GM23338 (cell line): ENCODE data around the gene LNX1. TPM values are rescaled to one million over a fixed set of nuclear protein-coding genes. Genes with fewer than 3 reads are reported as not detected.

Experiments used
- ATAC-seq: fragments of 200-7000 bp; cut with Tn5 transposase; 3 replicates; pipeline ENCODE4 v1.9.1; 2020
- DNase-seq: peaks from one replicate; pipeline ENCODE4 v3.0.0-alpha.2; 2015; ENCODE audit warnings: low spot score
- H2AFZ ChIP-seq: fragments of 200-600 bp; sonication (generic); 2 replicates; pipeline ENCODE4 v1.8.0; 2016; ENCODE audit warnings: antibody characterized with exemption, mild to moderate bottlenecking, moderate library complexity
- H3F3A ChIP-seq: fragments of 200-600 bp; sonication (generic); replicated peaks from 2 replicates; pipeline ENCODE4 v1.8.0; 2017; ENCODE audit warnings: antibody characterized with exemption, mixed run types, low read depth
- H3K27ac ChIP-seq: fragments of 200-600 bp; sonication (generic); 2 replicates; pipeline ENCODE4 v1.6.1; 2016; ENCODE audit warnings: low read depth
- H3K27me3 ChIP-seq: fragments of 200-600 bp; sonication (generic); 2 replicates; pipeline ENCODE4 v1.8.0; 2016; ENCODE audit warnings: mild to moderate bottlenecking, mixed run types, moderate library complexity; ENCODE audit not compliant: insufficient read depth
- H3K36me3 ChIP-seq: fragments of 200-600 bp; sonication (generic); 2 replicates; pipeline ENCODE4 v1.8.0; 2016; ENCODE audit warnings: mild to moderate bottlenecking; ENCODE audit not compliant: insufficient read depth
- H3K4me1 ChIP-seq: fragments of 200-600 bp; sonication (generic); 2 replicates; pipeline ENCODE4 v1.8.0; 2016; ENCODE audit warnings: mild to moderate bottlenecking, moderate library complexity; ENCODE audit not compliant: insufficient read depth
- H3K4me2 ChIP-seq: fragments of 200-600 bp; sonication (generic); 2 replicates; pipeline ENCODE4 v1.7.1; 2017; ENCODE audit warnings: mixed run types
- H3K4me3 ChIP-seq: fragments of 200-600 bp; sonication (generic); 2 replicates; pipeline ENCODE4 v1.6.1; 2016; ENCODE audit warnings: mixed run types
- H3K79me2 ChIP-seq: fragments of 200-600 bp; sonication (generic); replicated peaks from 2 replicates; pipeline ENCODE4 v1.8.0; 2017; ENCODE audit warnings: mild to moderate bottlenecking; ENCODE audit not compliant: insufficient read depth
- H3K9me2 ChIP-seq: fragments of 200-600 bp; sonication (generic); 2 replicates; pipeline ENCODE4 v1.8.0; 2017; ENCODE audit not compliant: insufficient read depth
- H4K20me1 ChIP-seq: fragments of 200-600 bp; sonication (generic); replicated peaks from 2 replicates; pipeline ENCODE4 v1.8.0; 2017; ENCODE audit warnings: mild to moderate bottlenecking; ENCODE audit not compliant: insufficient read depth
- H3K27ac Mint-ChIP-seq: 2 replicates; pipeline ENCODE4 v1.8.0; 2020; ENCODE audit warnings: inconsistent platforms, mild to moderate bottlenecking, moderate library complexity, mixed read lengths
- H3K27me3 Mint-ChIP-seq: 3 replicates; pipeline ENCODE4 v1.8.0; 2022; ENCODE audit warnings: low read depth, mild to moderate bottlenecking, moderate library complexity, mixed read lengths, inconsistent platforms; ENCODE audit not compliant: insufficient read depth, poor library complexity
- H3K36me3 Mint-ChIP-seq: 3 replicates; pipeline ENCODE4 v1.8.0; 2021; ENCODE audit warnings: low read depth, mild to moderate bottlenecking, inconsistent platforms, moderate library complexity, mixed read lengths
- H3K4me1 Mint-ChIP-seq: 3 replicates; pipeline ENCODE4 v1.8.0; 2020; ENCODE audit warnings: mild to moderate bottlenecking, inconsistent platforms, mixed read lengths
- H3K4me3 Mint-ChIP-seq: 3 replicates; pipeline ENCODE4 v1.8.0; 2021; ENCODE audit warnings: moderate library complexity, mild to moderate bottlenecking, inconsistent platforms, mixed read lengths
- H3K9me3 Mint-ChIP-seq: 3 replicates; pipeline ENCODE4 v1.8.0; 2020; ENCODE audit warnings: moderate library complexity, mild to moderate bottlenecking, inconsistent platforms, mixed read lengths
- CREB1 ChIP-seq: fragments of 250-450 bp; sonication (Bioruptor Pico); IDR thresholded peaks from 2 replicates; pipeline ENCODE4 v1.5.0; 2020; ENCODE audit warnings: low read depth, mild to moderate bottlenecking, moderate library complexity
- EZH2 ChIP-seq: fragments of 200-600 bp; sonication (generic); IDR thresholded peaks from one replicate; pipeline ENCODE4 v1.8.0; 2017; ENCODE audit warnings: antibody characterized with exemption, mild to moderate bottlenecking, low read depth; ENCODE audit not compliant: unreplicated experiment
- EZH2phosphoT487 ChIP-seq: fragments of 200-600 bp; sonication (generic); IDR thresholded peaks from one replicate; pipeline ENCODE4 v1.8.1; 2018; ENCODE audit warnings: antibody characterized with exemption; ENCODE audit not compliant: unreplicated experiment
- JUNB ChIP-seq: IDR thresholded peaks from one replicate; pipeline ENCODE4 v1.6.1; 2016; ENCODE audit warnings: antibody characterized with exemption; ENCODE audit not compliant: unreplicated experiment
- NANOG ChIP-seq: IDR thresholded peaks from 2 replicates; pipeline ENCODE4 v1.6.1; 2016; ENCODE audit warnings: antibody characterized with exemption, borderline replicate concordance
- STAT1 ChIP-seq: IDR thresholded peaks from one replicate; pipeline ENCODE4 v1.6.1; 2016; ENCODE audit warnings: antibody characterized with exemption; ENCODE audit not compliant: unreplicated experiment
- polyA plus RNA-seq: library from polyadenylated mRNA; unstranded; fragments of >200 nt; fragmentation: Nextera tagmentation; extraction: Ambion mirVana; gene quantifications from 2 replicates; pipeline ENCODE4 v1.2.1, GENCODE V29; 2016
- total RNA-seq: library from RNA; depleted of rRNA; stranded (reverse); fragments of >200 nt; shearing (Covaris generic); gene quantifications from 2 replicates; pipeline ENCODE4 v1.2.3, GENCODE V29; 2014
- TF ChIP-seq, protein P1 (sequence below): fragments of 250-450 bp; sonication (Bioruptor Pico); IDR thresholded peaks from 2 replicates; pipeline ENCODE4 v1.5.0; 2020; ENCODE audit warnings: mild to moderate bottlenecking, moderate library complexity
- TF ChIP-seq, protein P2 (sequence below): IDR thresholded peaks from 2 replicates; pipeline ENCODE4 v1.6.1; 2016; ENCODE audit warnings: antibody characterized with exemption
- TF ChIP-seq, protein P3 (sequence below): IDR thresholded peaks from one replicate; pipeline ENCODE4 v1.6.1; 2018; ENCODE audit warnings: antibody characterized with exemption; ENCODE audit not compliant: unreplicated experiment
- TF ChIP-seq, protein P4 (sequence below), 2 experiments: fragments of 200-600 bp in 1 of 2; sonication (generic) in 1 of 2; conservative IDR thresholded peaks; 2 replicates each; pipeline versions ENCODE4 v1.5.1 to v1.6.1; 2016 to 2017; ENCODE audit warnings: antibody characterized with exemption in 2 of 2, low read depth in 2 of 2, mild to moderate bottlenecking in 2 of 2, moderate library complexity in 1 of 2

LNX1 gene
- total and polyA plus RNA-seq, 2 experiments from 2014 or later = 5.4 to 6.4 TPM

DNA sequence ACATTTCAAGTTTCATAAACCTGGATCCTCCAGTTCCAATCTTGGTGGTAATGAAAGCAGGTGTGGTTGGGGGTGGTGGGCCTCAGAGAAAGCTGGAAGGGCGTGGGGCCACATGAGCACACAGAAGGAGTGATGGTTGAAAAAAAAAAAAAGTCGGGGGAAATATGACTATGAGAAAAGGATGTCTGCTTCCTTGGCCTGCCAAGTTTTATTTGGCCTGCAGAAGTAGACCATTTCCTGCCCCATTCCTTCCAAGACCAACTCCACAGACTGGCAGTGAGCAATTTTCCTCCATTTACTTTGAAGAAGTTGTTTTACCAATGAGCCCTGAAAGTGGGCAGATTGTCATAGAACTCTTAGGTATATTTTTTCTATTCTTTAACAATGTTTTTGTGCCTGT lies 43.3 kb downstream of the LNX1 start (continued):
- TF ChIP-seq, protein P1, sequence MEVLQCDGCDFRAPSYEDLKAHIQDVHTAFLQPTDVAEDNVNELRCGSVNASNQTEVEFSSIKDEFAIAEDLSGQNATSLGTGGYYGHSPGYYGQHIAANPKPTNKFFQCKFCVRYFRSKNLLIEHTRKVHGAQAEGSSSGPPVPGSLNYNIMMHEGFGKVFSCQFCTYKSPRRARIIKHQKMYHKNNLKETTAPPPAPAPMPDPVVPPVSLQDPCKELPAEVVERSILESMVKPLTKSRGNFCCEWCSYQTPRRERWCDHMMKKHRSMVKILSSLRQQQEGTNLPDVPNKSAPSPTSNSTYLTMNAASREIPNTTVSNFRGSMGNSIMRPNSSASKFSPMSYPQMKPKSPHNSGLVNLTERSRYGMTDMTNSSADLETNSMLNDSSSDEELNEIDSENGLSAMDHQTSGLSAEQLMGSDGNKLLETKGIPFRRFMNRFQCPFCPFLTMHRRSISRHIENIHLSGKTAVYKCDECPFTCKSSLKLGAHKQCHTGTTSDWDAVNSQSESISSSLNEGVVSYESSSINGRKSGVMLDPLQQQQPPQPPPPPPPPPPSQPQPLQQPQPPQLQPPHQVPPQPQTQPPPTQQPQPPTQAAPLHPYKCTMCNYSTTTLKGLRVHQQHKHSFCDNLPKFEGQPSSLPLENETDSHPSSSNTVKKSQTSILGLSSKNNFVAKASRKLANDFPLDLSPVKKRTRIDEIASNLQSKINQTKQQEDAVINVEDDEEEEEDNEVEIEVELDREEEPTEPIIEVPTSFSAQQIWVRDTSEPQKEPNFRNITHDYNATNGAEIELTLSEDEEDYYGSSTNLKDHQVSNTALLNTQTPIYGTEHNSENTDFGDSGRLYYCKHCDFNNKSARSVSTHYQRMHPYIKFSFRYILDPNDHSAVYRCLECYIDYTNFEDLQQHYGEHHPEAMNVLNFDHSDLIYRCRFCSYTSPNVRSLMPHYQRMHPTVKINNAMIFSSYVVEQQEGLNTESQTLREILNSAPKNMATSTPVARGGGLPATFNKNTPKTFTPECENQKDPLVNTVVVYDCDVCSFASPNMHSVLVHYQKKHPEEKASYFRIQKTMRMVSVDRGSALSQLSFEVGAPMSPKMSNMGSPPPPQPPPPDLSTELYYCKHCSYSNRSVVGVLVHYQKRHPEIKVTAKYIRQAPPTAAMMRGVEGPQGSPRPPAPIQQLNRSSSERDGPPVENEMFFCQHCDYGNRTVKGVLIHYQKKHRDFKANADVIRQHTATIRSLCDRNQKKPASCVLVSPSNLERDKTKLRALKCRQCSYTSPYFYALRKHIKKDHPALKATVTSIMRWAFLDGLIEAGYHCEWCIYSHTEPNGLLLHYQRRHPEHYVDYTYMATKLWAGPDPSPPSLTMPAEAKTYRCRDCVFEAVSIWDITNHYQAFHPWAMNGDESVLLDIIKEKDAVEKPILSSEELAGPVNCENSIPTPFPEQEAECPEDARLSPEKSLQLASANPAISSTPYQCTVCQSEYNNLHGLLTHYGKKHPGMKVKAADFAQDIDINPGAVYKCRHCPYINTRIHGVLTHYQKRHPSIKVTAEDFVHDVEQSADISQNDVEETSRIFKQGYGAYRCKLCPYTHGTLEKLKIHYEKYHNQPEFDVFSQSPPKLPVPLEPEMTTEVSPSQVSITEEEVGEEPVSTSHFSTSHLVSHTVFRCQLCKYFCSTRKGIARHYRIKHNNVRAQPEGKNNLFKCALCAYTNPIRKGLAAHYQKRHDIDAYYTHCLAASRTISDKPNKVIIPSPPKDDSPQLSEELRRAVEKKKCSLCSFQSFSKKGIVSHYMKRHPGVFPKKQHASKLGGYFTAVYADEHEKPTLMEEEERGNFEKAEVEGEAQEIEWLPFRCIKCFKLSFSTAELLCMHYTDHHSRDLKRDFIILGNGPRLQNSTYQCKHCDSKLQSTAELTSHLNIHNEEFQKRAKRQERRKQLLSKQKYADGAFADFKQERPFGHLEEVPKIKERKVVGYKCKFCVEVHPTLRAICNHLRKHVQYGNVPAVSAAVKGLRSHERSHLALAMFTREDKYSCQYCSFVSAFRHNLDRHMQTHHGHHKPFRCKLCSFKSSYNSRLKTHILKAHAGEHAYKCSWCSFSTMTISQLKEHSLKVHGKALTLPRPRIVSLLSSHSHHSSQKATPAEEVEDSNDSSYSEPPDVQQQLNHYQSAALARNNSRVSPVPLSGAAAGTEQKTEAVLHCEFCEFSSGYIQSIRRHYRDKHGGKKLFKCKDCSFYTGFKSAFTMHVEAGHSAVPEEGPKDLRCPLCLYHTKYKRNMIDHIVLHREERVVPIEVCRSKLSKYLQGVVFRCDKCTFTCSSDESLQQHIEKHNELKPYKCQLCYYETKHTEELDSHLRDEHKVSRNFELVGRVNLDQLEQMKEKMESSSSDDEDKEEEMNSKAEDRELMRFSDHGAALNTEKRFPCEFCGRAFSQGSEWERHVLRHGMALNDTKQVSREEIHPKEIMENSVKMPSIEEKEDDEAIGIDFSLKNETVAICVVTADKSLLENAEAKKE (CRISPR knock-in tag) = no peak
- TF ChIP-seq NANOG (no peak), CREB1 (CRISPR knock-in tag) (no peak), EZH2phosphoT487 (no peak), JUNB (no peak)
- TF ChIP-seq, protein P2, sequence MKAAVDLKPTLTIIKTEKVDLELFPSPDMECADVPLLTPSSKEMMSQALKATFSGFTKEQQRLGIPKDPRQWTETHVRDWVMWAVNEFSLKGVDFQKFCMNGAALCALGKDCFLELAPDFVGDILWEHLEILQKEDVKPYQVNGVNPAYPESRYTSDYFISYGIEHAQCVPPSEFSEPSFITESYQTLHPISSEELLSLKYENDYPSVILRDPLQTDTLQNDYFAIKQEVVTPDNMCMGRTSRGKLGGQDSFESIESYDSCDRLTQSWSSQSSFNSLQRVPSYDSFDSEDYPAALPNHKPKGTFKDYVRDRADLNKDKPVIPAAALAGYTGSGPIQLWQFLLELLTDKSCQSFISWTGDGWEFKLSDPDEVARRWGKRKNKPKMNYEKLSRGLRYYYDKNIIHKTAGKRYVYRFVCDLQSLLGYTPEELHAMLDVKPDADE = no peak

DNA sequence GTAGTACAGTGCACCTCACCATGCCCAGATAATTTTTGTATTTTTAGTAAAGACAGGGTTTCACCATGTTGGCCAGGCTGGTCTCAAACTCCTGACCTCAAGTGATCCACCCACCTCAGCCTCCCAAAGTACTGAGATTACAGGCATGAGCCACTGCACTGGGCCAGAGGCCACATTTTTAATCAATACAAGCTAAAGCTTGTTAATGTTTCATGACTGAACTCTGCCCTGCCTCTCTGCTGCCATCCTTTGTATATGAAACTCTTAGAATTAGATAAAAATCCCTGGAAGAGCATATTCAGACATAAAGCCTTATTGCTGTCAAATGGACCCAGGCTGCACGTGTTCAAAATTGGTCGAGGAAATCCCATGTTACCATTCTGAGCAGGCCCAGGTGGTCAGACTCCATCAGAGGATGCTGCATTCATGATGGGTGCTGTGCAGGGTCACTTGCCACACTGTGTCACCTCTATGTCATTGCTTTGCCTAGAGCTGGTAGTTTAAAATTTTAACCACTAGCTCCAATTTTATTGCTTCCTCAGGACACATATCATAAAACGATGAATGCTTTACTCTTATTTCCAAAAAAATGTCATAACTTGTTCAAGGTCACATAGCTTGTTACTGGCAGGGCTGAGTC lies 45.2 kb downstream of the LNX1 start:
- Histone ChIP-seq H3K4me1 (peaks cover 13% of the 10 kb centered on the region), H3F3A (no peaks in the 10 kb centered on the region), H3K9me2 (no peaks in the 10 kb centered on the region; the same call in 1 of the 2 replicates), H3K79me2 (no peaks in the 10 kb centered on the region), H3K27me3 (peaks cover 21% of the 10 kb centered on the region), H3K36me3 (no peaks in the 10 kb centered on the region), H3K4me3 (no peak overlapping the region), H4K20me1 (no peaks in the 10 kb centered on the region; the same call in 1 of the 2 replicates), H2AFZ (no peak overlapping the region), H3K27ac (no peak overlapping the region), H3K4me2 (no peak overlapping the region)
- H3K9me3 Mint-ChIP-seq = no peaks in the 10 kb centered on the region
- no peak overlapping the region for H3K27ac Mint-ChIP-seq
- H3K27me3 Mint-ChIP-seq = peaks cover 11% of the 10 kb centered on the region
- DNase-seq (no peak), ATAC-seq (no peak)
- H3K36me3 Mint-ChIP-seq = no peaks in the 10 kb centered on the region
- H3K4me3 Mint-ChIP-seq = no peak overlapping the region
- peaks cover 31% of the 10 kb centered on the region for H3K4me1 Mint-ChIP-seq
- TF ChIP-seq, protein P3, sequence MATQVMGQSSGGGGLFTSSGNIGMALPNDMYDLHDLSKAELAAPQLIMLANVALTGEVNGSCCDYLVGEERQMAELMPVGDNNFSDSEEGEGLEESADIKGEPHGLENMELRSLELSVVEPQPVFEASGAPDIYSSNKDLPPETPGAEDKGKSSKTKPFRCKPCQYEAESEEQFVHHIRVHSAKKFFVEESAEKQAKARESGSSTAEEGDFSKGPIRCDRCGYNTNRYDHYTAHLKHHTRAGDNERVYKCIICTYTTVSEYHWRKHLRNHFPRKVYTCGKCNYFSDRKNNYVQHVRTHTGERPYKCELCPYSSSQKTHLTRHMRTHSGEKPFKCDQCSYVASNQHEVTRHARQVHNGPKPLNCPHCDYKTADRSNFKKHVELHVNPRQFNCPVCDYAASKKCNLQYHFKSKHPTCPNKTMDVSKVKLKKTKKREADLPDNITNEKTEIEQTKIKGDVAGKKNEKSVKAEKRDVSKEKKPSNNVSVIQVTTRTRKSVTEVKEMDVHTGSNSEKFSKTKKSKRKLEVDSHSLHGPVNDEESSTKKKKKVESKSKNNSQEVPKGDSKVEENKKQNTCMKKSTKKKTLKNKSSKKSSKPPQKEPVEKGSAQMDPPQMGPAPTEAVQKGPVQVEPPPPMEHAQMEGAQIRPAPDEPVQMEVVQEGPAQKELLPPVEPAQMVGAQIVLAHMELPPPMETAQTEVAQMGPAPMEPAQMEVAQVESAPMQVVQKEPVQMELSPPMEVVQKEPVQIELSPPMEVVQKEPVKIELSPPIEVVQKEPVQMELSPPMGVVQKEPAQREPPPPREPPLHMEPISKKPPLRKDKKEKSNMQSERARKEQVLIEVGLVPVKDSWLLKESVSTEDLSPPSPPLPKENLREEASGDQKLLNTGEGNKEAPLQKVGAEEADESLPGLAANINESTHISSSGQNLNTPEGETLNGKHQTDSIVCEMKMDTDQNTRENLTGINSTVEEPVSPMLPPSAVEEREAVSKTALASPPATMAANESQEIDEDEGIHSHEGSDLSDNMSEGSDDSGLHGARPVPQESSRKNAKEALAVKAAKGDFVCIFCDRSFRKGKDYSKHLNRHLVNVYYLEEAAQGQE = no peak
- no peak for TF ChIP-seq STAT1
- TF ChIP-seq EZH2 = no peak
- TF ChIP-seq, protein P2 = no peak
- TF ChIP-seq, protein P4, sequence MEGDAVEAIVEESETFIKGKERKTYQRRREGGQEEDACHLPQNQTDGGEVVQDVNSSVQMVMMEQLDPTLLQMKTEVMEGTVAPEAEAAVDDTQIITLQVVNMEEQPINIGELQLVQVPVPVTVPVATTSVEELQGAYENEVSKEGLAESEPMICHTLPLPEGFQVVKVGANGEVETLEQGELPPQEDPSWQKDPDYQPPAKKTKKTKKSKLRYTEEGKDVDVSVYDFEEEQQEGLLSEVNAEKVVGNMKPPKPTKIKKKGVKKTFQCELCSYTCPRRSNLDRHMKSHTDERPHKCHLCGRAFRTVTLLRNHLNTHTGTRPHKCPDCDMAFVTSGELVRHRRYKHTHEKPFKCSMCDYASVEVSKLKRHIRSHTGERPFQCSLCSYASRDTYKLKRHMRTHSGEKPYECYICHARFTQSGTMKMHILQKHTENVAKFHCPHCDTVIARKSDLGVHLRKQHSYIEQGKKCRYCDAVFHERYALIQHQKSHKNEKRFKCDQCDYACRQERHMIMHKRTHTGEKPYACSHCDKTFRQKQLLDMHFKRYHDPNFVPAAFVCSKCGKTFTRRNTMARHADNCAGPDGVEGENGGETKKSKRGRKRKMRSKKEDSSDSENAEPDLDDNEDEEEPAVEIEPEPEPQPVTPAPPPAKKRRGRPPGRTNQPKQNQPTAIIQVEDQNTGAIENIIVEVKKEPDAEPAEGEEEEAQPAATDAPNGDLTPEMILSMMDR (conservative IDR thresholded peaks at IDR 0.05; ENCODE audit: low read depth in 2 of 2) = no peak
- no peak for TF ChIP-seq NANOG
